NCI-H1417 treated with DMSO at 0.1 percent for 48 hours (cell line): ENCODE data around the gene RAB29.
"Not testable (repeated sequence)": the region's sequence is repeated elsewhere in the genome, so short reads cannot be mapped to it uniquely, and the experiment has no call there.

Experiments
- DNase-seq: peaks from one replicate; lab custom pipeline; 2025; lab: John Stamatoyannopoulos, UW

Gene RAB29

DNA sequence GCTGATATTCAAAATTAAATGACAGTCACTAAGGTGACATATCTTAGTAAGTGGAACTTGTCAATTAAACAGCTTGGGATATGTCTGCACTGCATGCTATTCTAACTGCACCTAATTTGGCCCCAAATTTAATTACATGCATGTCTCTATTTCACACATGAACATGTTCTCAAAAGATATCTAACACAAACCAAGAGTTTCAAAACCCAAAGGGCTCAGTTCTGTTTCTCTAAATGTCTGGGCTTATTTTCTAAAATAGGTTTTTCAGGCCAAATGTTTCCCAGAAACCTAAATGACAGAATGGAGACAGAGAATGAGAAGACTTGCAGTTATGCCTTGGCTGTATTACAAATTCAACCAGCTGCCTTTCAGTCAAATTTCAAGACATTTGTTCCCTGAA is 11.3 kb downstream of the RAB29 start:
- no peak for DNase-seq

DNA sequence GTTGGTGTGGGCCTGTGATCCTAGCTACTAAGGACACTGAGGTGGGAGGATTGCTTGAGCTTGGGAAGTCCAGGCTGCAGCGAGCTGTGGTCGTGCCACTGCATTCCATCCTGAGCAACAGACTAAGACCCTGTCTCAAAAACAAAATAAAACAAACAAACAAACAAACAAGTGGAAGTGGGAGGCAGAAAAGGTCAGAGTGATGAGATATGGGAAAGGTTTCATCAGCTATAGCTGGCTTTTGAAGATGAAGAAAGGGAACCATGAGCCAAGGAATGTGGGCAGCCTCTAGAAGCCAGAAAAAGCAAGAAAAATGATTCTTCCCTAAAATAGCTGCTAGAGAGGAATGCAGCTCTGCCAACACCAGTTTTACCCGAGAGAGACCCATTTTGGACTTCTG is 14.7 kb downstream of the RAB29 start:
- no peak for DNase-seq

DNA sequence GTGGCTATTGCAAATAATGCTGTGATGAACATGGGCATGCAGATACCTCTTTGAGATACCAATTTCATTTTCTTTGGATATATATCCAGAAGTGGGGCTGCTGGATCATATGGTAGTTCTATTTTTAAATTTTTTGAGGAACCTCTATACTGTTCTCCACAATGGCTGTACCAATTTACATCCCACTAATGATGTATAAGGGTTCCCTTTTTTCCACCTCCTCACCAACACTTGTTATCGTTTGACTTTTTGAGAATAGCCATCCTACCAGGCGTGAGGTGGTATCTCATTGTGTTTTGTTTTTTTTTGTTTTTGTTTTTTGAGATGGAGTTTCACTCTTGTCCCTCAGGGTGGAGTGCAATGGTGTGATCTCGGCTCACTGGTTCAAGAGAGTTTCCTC is 18.7 kb downstream of the RAB29 start:
- DNase-seq = no peak

DNA sequence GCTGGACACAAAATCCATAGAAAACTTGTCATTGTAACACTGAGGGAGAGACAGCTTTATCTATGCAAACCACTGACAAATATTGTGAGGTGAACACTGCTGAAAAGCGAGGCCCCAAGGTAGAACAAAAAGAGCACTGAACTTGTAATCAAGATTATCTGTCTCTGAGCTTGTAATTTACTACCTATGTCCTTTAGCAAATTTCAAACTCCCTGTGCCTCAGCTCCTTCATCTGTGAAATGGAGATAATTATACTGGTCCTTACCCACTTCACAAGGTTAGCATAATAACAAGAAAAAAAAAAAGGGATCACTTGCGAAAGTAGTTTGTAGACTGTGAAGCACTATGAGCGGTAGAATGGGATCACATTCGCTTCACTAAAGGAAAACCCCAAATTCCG is 20.4 kb downstream of the RAB29 start:
- no peak for DNase-seq

DNA sequence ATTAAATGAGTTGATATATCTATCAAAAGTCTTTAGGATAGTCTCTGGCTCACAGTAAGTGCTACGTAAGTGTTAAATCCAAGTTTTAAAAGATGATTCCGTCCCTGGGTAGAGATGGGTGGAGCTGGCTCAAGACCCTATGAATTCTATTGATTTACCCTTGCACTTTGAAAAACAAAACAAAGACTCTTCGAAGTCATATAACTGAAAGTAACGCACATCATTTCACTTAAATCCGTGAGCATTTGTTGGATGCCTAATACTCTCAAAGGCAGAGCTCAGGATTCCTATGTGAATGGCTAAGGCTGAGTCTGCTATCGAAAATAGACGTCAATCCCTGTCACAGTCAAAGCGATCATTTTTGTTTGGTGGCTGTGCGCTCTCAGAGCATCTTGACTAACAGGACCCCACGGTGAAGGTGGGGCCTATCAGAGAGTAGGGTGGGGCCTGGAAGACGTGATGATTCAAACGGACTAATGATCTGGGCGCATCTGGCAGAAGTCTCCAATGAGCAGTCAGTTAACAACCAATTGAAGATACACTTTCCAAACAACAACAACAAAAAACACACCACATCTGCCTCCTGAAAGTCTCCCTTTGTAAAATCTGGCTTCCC is 24.1 kb downstream of the RAB29 start:
- no peak for DNase-seq

DNA sequence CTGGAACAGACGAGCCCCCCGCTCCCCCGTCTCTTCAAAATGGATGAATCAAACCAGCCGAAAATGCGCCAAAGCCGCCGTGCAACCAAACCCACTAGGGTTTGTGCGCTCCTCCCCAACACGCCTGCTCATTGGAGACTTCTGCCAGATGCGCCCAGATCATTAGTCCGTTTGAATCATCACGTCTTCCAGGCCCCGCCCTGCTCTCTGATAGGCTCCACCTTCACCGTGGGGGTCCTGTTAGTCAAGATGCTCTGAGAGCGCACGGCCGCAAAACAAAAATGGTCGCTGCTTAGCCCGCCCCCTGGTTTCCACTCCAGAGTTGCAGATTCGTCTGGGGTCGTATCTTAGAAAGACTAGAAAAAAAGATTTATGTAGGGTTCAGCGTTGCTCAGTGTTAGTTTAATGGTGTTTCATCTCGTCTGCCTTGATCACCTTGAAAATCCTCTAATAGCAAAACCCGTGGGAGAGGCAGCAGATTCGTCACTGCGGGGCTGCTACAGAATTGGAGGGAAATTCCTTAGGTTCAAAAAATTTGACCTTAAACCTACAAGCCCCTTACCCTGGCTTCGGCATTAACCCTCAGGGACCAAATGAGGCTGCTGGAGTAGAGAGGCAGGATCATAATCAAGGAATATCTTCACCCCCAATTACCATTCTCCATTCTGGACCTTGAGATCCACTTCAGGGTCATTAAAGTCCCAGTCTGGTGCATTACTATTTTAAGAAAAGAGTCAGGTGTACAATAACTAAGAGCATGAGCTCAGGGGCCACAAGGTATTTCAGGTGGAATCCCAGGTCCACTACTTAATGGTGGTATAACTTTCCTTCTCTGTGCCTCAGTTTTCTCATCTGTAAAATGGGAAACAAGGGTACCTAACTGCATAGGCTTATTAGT is 24.9 kb downstream of the RAB29 start, which contains the start of gene NUCKS1:
Gene NUCKS1, minus strand, starts transcription at position 45 of the 898 bp plus-strand sequence. CDS start 209 bp downstream, outside the sequence.
- DNase-seq = peak; percentile 93

DNA sequence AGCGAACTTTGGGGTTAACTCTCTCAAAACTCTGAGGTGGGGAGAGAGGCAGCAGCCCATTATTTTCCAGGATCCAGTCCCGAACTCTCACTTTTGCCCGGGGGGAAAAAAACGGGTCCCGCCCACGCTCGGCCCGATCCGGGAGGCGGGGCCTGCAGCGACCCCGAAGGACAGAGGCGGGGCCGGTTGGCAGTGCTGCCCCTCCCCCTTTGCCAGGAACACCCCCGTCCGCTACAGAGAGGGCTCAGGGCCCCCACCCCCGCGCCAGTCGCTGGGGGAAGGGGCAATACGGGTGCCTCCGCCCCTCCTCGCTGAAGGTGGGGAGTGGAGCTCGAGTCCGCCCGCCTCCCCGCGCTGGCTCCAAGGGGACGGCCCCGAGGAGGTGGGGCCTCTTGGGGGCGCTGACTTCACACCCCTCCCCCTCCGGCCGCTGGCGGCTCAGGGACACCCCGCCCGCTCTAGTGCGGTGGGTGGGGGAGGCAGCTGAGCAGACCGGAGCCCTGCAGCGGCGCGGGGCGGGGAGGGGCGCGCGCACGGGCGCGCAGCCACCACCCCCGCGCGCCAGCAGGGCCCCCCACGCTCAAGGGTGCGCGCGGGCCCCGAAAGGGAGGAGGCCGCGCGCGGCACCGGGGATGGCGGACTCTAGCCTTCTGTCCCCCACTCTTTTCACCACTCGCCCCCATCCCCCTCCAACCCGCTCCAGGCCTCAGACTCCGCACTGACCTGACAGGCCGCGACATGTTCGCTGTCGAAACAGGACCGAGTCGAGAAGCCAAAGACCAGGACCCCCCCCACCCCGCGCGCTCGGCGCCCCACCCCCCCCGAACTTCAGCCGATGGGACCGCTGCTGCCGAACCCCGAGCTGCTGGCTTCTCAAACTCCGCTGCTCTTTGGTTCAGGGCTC is 25.8 kb downstream of the RAB29 start:
- peak; percentile 53 for DNase-seq

DNA sequence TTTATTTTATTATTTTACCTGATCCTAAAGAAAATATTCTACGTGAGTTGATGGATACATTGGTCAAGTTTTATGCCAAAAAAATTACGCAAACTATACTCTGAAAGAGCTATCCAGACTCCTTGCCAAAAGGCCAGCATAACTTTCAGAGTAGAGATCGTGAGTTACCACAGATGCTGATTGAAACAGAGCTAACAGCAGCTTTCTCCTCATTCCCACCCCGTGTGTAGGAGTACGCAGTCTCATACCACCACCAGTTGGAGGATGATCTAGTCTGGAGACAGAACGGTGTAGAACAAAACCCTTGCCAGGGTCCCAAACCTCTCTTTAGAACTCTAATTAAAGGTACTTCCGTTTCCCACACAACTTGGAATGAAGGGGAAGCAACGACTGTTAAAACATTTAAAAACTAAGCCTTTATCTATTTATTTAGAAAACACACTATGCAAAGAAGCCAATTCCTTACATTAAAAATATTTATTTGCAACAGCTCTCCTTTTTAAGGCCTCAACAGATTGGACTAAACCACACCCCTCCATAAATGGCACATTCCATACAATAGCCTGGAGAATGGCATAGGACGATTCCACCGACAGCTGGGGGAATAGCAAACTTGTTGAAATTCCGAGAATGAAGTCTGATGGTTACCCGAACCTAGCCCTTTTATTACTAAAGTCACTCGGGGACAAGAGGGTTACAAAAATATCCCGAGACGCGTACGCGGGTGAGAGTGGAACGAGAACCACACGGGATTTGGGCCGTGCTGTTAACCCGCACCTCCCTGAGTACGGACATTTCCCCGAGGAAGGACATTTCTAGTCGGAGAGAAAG is 26.7 kb downstream of the RAB29 start:
- no peak for DNase-seq

DNA sequence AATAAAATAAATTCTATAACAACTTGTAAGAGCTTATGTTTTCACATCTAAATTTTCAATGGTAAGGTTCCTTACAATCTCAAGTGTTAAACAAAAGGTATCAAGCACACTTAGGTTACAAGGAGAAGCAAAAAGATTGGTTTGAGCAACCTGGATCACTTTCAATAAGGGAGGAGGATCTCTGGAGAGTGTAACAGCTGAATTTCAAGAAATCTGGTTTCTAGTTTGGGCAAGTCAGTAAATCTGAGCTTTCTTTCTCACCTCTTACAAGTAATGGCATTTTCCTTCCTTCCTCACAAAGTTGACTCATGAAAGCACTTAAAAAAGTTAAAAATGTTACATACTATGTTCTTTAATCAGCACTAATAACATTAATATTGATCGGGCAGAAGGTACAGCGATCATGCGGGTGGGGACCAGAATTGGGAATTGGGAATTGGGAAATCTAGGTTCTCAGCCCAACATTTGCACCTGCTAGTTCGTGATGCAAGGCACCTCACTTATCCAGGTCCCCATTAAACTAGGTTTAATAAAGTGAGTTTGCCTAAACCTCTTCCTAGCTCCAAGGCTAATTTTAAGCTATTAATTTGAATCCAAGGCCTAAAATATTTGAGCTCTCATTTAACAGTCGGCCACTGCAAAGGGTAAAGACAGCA is 28.4 kb downstream of the RAB29 start:
- DNase-seq = no peak

DNA sequence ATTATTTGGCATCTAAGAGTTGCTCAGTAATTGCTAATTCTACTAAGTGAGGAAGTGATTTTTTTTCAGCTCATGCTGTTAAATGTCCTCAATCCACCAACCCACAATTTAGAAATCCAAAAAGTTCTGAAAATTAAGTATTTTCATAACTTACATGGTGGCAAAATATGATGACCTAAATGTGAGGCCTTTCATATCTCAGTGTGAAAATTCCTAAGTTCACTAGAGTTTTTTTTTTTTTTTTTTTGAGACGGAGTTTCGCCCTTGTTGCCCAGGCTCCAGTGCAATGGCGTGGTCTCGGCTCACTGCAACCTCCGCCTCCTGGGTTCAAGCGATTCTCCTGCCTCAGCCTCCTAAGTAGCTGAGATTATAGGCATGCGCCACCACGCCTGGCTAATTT is 30.9 kb downstream of the RAB29 start:
- DNase-seq = no peak

DNA sequence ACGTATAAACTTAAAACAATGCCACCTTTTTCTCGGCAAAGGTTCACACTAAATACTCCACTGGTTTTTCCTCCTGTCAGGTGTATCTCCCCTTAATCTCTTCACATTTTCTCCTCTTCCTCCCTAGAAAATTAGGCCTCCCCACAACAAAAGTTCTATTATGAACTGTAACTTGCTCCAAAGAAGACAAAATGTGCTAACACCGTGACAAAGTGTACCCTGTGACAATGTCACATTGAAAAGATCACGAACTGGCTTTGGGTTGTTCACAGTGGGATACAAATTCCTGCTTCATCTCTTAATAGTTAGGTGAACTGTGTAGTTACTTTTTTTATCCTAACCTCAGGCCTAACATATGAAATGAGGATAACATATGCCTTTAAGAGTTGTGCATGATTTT is 31.3 kb downstream of the RAB29 start:
- no peak for DNase-seq

DNA sequence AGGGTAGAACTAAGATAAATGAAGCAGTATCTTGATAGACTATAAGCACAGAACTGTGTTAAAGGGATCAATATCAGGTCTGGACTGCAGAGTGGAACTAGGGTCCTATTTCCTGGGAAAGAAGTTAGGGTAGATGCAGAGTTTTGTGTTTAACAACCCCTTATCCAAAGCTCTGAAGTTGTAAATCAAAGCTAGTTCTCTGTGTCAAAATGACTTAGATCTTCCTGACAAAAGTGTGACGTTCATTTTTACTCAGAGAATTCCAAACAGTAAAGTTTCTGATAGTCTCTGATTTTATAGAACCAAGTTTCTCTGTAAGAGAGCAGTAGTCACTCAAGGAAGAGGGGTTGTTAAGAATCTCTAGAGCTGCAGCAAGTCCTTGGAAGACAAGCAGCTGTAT is 33.6 kb downstream of the RAB29 start:
- DNase-seq = no peak

DNA sequence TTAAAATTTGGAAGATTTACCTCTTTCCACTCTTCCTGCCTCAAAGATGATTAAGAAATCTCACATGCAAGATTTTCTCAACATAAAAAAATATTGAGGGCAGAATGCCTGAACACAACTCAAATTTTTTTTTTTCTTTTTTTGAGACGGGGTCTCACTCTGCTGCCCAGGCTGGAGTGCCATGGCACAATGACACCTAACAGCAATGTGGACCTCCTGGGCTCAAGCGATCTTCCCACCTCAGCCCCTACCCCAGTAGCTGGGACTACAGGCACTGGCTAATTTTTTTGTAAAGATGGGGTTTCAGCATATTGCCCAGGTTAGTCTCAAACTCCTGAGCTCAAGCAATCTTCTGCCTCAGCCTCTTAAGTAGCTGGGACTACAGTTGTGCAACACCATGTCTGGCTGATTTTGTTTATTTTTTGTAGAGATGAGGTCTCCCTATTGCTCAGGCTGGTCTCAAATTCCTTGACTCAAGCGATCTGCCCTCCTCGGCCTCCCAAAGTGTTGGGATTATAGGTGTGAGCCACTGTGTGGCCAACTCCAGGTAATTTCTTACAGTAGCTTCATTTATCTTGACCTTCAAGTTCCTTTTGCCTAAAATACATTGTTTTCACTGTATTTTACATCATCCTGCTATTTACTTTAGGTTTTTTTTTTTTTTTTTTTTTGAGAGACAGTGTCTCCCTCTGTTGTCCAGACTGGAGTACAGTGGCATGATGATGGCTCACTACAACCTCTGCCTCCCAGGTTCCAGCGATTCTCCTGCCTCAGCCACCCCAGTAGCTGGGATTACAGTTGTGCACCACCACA is 35.7 kb downstream of the RAB29 start:
- no peak for DNase-seq

DNA sequence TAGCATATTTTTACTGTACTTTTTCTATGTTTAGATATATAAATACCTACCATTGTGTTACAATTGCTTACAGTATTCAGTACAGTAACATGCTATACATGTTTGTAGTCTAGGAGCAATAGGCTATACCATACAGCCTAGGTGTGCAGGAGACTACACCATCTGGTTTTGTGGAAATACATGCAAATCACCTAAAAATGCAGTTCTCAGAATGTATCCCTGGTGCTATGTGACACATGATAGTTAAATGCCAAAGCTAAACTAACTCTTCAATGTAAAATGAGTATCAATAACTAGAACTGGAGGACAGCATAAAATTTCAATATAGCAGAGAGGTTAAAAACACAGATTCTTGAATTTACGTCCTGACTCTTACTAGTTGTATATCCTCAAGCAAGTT is 40.1 kb downstream of the RAB29 start:
- no peak for DNase-seq

DNA sequence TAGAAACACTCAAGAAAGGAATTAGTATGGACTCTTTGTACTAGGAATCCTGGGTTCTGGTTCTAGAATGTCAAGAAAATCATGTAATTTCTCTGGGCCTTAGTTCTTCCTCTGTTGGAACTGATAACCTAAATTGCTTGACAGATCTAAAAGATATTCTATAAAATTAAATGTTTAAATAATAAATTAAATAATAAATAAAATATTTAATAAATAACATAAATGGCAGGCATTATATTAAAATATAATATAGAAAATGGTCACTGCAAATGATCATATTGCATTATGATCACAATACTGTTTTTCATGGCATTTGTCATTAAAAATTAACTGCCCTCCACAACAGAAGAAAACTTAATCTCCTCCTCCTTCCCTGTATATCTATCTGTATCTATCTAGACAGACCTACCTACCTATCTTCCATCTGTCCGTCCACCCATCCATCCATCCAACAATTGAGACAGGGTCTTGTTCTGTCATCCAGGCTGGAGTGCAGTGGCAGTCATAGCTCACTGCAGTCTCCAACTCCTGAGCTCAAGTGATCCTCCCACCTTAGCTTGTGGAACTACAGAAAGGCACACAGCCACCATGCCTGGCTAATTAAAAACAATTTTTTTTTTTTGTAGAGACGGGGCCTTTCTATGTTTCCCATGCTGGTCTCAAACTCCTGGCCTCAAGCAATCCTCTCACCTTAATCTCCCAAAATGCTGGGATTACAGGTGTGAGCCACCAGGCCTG is 41.7 kb downstream of the RAB29 start:
- DNase-seq = no peak

DNA sequence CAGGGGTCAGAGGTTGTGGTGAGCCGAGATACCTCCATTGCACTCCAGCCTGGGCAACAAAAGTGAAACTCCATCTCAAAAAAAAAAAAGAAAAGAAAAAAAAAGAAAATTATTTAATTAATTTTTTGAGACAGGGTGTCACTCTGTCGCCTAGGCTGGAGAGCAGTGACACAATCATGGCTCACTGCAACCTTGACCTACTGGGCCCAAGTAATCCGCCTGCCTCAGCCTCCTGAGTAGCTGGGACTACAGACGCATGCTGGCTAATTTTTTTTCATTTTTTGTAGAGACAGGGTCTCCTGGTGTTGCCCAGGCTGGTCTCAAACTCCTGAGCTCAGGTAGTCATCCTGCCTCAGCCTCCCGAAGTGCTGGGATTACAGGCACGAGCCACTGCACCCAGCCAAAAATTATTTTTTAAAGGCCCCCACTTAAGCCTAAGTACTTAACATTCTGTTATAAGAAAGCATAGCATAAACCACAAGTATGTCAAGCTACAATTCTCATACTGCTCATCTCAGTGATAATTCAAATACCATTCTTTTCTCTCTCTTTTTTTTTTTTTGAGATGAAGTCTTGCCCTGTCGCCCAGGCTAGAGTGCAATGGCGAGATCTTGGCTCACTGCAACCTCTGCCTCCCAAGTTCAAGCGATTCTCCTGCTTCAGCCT is 45.2 kb downstream of the RAB29 start:
- no peak for DNase-seq

DNA sequence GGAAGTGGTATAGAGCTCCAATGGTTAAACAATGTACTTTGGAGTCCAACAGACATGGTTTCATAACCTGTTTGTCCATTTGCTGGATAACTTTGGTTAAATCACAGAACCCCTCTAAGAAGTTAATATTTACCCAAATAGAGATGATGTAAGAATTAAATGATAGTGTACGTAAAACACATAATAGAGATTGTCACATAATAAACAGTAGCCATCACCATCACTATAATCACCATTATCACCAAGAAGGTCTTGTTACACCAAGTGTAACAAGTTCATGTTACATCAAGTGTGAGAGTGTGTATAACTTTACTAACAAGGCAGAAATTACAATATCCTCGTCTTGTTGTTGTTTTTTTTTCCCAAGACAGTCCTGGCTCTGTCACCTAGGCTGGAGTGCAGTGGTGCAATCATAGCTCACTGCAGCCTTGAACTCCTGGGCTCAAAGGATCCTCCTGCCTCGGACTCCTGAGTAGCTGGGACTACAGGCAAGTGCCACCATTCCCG is 48.6 kb downstream of the RAB29 start:
- no peak for DNase-seq

DNA sequence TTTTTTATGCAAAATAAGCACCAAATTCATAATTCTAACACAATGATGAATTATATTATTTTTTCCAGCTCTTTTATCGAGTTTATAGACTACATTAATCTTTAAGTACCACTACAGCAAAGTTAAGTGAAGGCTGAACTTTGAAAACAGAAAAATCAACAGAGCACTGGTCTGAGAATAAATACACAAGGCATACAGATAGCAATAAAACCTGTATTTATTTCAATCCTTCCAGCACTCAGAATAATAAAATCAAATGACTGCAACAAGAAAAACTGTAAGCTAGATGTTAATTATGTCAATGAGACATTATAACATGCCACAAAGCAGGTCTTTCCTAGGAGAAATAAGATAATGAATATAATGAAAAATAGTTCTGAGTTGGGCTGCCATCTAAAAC is 49.8 kb downstream of the RAB29 start:
- DNase-seq = no peak

DNA sequence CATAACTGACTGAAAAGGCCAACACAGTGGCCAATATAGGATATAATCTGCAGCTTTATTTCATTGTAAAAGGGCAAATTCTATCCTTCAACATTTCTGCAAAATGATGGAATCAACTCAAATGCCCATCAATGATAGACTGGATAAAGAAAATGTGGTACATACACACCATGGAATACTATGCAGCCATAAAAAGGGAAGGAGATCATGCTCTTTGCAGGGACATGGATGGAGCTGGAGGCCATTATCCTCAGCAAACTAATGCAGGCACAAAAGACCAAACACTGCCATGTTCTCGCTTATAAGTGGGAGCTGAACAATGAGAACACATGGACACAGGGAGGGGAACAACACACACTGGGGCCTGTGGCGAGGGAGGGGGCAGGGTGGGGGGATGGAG is 54.5 kb downstream of the RAB29 start:
- DNase-seq = not testable (repeated sequence)
